K562 (cell line): ENCODE data around the gene SDF4. TPM values are rescaled to one million over a fixed set of nuclear protein-coding genes. Genes with fewer than 3 reads are reported as not detected.

ENCODE experiments used
- CHD1 ChIP-seq: fragments of 200-600 bp; sonication (generic); IDR thresholded peaks from one replicate; pipeline ENCODE4 v1.6.1; 2012; ENCODE audit warnings: mild to moderate bottlenecking, moderate library complexity, low read length, inconsistent platforms
- ETV1 ChIP-seq: fragments of 450-650 bp; conservative IDR thresholded peaks from 2 replicates; pipeline ENCODE4 v1.6.1; 2016; ENCODE audit warnings: missing genetic modification characterization, control low read depth, low read depth, missing compliant biosample characterization
- KDM5B ChIP-seq: fragments of 200-600 bp; sonication (generic); IDR thresholded peaks from 2 replicates; pipeline ENCODE4 v1.6.1; 2012; ENCODE audit warnings: low read depth, mild to moderate bottlenecking, moderate library complexity, low read length, control low read depth, inconsistent platforms; ENCODE audit not compliant: insufficient replicate concordance
- NFRKB ChIP-seq: fragments of 450-650 bp; IDR thresholded peaks from 2 replicates; pipeline ENCODE4 v1.6.1; 2016; ENCODE audit warnings: low read depth
- SNIP1 ChIP-seq: fragments of 450-650 bp; IDR thresholded peaks from 2 replicates; pipeline ENCODE4 v1.7.1; 2017; ENCODE audit warnings: low read depth, mild to moderate bottlenecking
- ZFPM2 ChIP-seq: fragments of 250-450 bp; sonication (Bioruptor Pico); IDR thresholded peaks from 2 replicates; pipeline ENCODE4 v1.5.1; 2022; ENCODE audit warnings: mild to moderate bottlenecking
- polyA plus RNA-seq, 8 experiments: library from polyadenylated mRNA; depleted of rRNA in 4 of 8; stranded (reverse) in 5 of 8; unstranded in 3 of 8; fragments of >200 nt; fragmentation: Nextera tagmentation in 2 of 8; fragmentation: Illumina TruSeq in 1 of 8; extraction: Ambion mirVana in 2 of 8; extraction: Trizol in 1 of 8; gene quantifications; 2 replicates each; pipeline versions ENCODE4 v1.2.1 to v1.2.3, GENCODE V29; 2011 to 2014; ENCODE audit warnings: inconsistent platforms in 1 of 8, missing spikeins in 1 of 8
- total RNA-seq, 7 experiments: library from RNA; depleted of rRNA in 6 of 7; stranded (reverse); fragments of >200 nt in 6 of 7; fragmentation: Illumina TruSeq in 2 of 7; extraction: Trizol in 2 of 7; gene quantifications; 2 replicates each; pipeline versions ENCODE4 v1.2.1 to v1.2.3, GENCODE V29; 2011 to 2021; ENCODE audit warnings: low replicate concordance in 1 of 7
- TF ChIP-seq, protein P1 (sequence below): fragments of 450-650 bp; formaldehyde crosslinking; IDR thresholded peaks from 2 replicates; pipeline ENCODE4 v1.4.0; 2020; ENCODE audit warnings: mild to moderate bottlenecking, moderate library complexity
- TF ChIP-seq, protein P2 (sequence below): fragments of 250-450 bp; sonication (Bioruptor Pico); IDR thresholded peaks from 2 replicates; pipeline ENCODE4 v1.5.0; 2021
- TF ChIP-seq, protein P3 (sequence below): fragments of 450-650 bp; IDR thresholded peaks from 2 replicates; pipeline ENCODE4 v1.7.0; 2016; ENCODE audit warnings: borderline replicate concordance
- TF ChIP-seq, protein P4 (sequence below): fragments of 250-450 bp; sonication (Bioruptor Pico); IDR thresholded peaks from 2 replicates; pipeline ENCODE4 v1.4.0; 2020; ENCODE audit warnings: mild to moderate bottlenecking, moderate library complexity
- TF ChIP-seq, protein P5 (sequence below): IDR thresholded peaks from 2 replicates; pipeline ENCODE4 v1.6.1; 2011; ENCODE audit warnings: borderline replicate concordance, low read depth, mild to moderate bottlenecking, moderate library complexity, low read length; ENCODE audit not compliant: insufficient read depth, poor library complexity, severe bottlenecking
- TF ChIP-seq, protein P6 (sequence below): sonication (generic); formaldehyde crosslinking; IDR thresholded peaks from 2 replicates; pipeline ENCODE4 v1.8.0; 2023; ENCODE audit warnings: mild to moderate bottlenecking, missing genetic modification reagents

SDF4 gene
- total and polyA plus RNA-seq, 9 of the 15 experiments (the other 6 are each of a cell fraction or from before 2014, with no cell fraction given): 0.35 to 160 (median 65.2) TPM

DNA sequence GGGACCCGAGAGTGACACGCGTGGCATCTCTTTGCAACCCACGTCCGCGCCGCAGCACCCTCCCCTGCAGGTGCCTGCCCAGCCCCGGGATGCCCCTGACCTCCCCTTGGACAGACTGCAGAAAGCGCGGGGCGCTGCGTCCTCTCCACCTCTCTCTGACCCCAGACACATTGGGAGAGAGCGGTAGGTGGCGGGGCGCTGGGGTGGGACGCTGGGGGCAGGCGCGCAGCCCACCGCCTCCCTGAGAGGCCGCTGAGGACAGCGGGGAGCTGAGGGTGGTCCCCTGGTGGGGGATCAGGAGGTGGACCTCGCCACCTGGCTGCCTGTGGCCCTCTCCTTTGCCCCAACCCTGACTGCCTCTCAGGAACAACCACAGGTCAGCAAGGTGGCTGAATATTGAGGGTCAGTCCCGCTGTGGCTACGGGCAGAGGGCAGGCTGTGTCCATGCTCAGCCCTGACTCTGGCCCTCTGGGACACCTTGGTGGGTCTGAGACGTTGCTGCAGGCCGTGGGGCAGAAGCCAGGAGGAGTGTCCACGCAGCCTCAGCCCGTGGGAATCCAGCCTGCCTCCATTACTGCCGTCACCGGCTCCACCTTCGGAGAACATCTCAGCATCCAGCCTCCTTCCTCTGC lies 42.6 kb upstream of the SDF4 start (continued):
- TF ChIP-seq, protein P1, sequence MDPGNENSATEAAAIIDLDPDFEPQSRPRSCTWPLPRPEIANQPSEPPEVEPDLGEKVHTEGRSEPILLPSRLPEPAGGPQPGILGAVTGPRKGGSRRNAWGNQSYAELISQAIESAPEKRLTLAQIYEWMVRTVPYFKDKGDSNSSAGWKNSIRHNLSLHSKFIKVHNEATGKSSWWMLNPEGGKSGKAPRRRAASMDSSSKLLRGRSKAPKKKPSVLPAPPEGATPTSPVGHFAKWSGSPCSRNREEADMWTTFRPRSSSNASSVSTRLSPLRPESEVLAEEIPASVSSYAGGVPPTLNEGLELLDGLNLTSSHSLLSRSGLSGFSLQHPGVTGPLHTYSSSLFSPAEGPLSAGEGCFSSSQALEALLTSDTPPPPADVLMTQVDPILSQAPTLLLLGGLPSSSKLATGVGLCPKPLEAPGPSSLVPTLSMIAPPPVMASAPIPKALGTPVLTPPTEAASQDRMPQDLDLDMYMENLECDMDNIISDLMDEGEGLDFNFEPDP: no peak
- no peak for TF ChIP-seq ZFPM2
- TF ChIP-seq NFRKB: no peak
- peak; percentile 33 for TF ChIP-seq KDM5B
- TF ChIP-seq, protein P2, sequence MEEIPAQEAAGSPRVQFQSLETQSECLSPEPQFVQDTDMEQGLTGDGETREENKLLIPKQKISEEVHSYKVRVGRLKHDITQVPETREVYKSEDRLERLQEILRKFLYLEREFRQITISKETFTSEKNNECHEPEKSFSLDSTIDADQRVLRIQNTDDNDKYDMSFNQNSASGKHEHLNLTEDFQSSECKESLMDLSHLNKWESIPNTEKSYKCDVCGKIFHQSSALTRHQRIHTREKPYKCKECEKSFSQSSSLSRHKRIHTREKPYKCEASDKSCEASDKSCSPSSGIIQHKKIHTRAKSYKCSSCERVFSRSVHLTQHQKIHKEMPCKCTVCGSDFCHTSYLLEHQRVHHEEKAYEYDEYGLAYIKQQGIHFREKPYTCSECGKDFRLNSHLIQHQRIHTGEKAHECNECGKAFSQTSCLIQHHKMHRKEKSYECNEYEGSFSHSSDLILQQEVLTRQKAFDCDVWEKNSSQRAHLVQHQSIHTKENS (CRISPR knock-in tag): no peak
- TF ChIP-seq, protein P3, sequence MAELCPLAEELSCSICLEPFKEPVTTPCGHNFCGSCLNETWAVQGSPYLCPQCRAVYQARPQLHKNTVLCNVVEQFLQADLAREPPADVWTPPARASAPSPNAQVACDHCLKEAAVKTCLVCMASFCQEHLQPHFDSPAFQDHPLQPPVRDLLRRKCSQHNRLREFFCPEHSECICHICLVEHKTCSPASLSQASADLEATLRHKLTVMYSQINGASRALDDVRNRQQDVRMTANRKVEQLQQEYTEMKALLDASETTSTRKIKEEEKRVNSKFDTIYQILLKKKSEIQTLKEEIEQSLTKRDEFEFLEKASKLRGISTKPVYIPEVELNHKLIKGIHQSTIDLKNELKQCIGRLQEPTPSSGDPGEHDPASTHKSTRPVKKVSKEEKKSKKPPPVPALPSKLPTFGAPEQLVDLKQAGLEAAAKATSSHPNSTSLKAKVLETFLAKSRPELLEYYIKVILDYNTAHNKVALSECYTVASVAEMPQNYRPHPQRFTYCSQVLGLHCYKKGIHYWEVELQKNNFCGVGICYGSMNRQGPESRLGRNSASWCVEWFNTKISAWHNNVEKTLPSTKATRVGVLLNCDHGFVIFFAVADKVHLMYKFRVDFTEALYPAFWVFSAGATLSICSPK: no peak
- TF ChIP-seq SNIP1: no peak
- no peak for TF ChIP-seq ETV1 (tag)
- TF ChIP-seq, protein P4, sequence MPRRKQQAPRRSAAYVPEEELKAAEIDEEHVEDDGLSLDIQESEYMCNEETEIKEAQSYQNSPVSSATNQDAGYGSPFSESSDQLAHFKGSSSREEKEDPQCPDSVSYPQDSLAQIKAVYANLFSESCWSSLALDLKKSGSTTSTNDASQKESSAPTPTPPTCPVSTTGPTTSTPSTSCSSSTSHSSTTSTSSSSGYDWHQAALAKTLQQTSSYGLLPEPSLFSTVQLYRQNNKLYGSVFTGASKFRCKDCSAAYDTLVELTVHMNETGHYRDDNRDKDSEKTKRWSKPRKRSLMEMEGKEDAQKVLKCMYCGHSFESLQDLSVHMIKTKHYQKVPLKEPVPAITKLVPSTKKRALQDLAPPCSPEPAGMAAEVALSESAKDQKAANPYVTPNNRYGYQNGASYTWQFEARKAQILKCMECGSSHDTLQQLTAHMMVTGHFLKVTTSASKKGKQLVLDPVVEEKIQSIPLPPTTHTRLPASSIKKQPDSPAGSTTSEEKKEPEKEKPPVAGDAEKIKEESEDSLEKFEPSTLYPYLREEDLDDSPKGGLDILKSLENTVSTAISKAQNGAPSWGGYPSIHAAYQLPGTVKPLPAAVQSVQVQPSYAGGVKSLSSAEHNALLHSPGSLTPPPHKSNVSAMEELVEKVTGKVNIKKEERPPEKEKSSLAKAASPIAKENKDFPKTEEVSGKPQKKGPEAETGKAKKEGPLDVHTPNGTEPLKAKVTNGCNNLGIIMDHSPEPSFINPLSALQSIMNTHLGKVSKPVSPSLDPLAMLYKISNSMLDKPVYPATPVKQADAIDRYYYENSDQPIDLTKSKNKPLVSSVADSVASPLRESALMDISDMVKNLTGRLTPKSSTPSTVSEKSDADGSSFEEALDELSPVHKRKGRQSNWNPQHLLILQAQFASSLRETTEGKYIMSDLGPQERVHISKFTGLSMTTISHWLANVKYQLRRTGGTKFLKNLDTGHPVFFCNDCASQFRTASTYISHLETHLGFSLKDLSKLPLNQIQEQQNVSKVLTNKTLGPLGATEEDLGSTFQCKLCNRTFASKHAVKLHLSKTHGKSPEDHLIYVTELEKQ (CRISPR knock-in tag): no peak
- TF ChIP-seq, protein P5, sequence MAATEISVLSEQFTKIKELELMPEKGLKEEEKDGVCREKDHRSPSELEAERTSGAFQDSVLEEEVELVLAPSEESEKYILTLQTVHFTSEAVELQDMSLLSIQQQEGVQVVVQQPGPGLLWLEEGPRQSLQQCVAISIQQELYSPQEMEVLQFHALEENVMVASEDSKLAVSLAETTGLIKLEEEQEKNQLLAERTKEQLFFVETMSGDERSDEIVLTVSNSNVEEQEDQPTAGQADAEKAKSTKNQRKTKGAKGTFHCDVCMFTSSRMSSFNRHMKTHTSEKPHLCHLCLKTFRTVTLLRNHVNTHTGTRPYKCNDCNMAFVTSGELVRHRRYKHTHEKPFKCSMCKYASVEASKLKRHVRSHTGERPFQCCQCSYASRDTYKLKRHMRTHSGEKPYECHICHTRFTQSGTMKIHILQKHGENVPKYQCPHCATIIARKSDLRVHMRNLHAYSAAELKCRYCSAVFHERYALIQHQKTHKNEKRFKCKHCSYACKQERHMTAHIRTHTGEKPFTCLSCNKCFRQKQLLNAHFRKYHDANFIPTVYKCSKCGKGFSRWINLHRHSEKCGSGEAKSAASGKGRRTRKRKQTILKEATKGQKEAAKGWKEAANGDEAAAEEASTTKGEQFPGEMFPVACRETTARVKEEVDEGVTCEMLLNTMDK: no peak
- TF ChIP-seq, protein P6, sequence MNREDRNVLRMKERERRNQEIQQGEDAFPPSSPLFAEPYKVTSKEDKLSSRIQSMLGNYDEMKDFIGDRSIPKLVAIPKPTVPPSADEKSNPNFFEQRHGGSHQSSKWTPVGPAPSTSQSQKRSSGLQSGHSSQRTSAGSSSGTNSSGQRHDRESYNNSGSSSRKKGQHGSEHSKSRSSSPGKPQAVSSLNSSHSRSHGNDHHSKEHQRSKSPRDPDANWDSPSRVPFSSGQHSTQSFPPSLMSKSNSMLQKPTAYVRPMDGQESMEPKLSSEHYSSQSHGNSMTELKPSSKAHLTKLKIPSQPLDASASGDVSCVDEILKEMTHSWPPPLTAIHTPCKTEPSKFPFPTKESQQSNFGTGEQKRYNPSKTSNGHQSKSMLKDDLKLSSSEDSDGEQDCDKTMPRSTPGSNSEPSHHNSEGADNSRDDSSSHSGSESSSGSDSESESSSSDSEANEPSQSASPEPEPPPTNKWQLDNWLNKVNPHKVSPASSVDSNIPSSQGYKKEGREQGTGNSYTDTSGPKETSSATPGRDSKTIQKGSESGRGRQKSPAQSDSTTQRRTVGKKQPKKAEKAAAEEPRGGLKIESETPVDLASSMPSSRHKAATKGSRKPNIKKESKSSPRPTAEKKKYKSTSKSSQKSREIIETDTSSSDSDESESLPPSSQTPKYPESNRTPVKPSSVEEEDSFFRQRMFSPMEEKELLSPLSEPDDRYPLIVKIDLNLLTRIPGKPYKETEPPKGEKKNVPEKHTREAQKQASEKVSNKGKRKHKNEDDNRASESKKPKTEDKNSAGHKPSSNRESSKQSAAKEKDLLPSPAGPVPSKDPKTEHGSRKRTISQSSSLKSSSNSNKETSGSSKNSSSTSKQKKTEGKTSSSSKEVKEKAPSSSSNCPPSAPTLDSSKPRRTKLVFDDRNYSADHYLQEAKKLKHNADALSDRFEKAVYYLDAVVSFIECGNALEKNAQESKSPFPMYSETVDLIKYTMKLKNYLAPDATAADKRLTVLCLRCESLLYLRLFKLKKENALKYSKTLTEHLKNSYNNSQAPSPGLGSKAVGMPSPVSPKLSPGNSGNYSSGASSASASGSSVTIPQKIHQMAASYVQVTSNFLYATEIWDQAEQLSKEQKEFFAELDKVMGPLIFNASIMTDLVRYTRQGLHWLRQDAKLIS (CRISPR knock-in tag): no peak
- peak; percentile 48 for TF ChIP-seq CHD1
